Mononuclear cell (primary cell): ENCODE data around the gene HMCN2. TPM values are rescaled to one million over a fixed set of nuclear protein-coding genes. Genes with fewer than 3 reads are reported as not detected.
"Not testable (repeated sequence)": the region's sequence is repeated elsewhere in the genome, so short reads cannot be mapped to it uniquely, and the experiment has no call there.

Experiments used
- H3K27me3 ChIP-seq: 2 replicates; pipeline ENCODE4 v1.6.0; 2011; ENCODE audit warnings: low read length, control low read depth; ENCODE audit not compliant: insufficient read depth
- H3K4me1 ChIP-seq: 2 replicates; pipeline ENCODE4 v1.5.1; 2011; ENCODE audit warnings: mild to moderate bottlenecking, low read length, control low read depth; ENCODE audit not compliant: insufficient read depth
- H3K4me3 ChIP-seq: 2 replicates; pipeline ENCODE4 v1.5.1; 2011; ENCODE audit warnings: mild to moderate bottlenecking, low read length, moderate library complexity
- H3K9me3 ChIP-seq: 2 replicates; pipeline ENCODE4 v1.5.1; 2011; ENCODE audit warnings: low read depth, mild to moderate bottlenecking, control low read depth, low read length
- total RNA-seq: library from RNA; depleted of rRNA; stranded (reverse); fragments of >200 nt; gene quantifications from one replicate; pipeline ENCODE4 v1.2.3, GENCODE V29; 2012

Gene HMCN2
- total RNA-seq, 1 donor, result not detected

GRCh38 chr9:130331061-130331460 lies 65.5 kb downstream of the HMCN2 start:
- no peaks in the 10 kb centered on the region for H3K27me3 ChIP-seq
- no peak overlapping the region for H3K4me3 ChIP-seq

DNA sequence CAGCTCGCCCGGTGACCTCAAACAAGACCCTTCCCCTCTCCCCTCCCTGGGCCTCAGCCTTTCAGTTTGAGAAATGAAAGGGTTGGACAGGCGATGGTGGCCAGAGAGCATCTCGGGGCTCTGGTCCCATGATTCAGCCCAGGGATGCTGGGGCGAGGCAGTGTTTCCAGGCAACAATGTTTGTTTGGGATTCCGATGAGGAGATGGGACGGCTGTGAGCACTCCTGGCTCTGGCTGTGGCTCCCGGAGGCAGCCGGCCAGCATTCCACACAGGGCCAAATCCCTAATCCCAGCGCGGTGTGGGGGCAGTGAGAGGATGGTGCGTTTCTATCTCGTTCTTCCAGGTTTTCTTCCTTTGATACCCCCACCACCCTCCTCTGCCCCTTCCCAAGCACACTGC lies 66.0 kb downstream of the HMCN2 start:
- Histone ChIP-seq H3K27me3 (no peaks in the 10 kb centered on the region), H3K9me3 (no peaks in the 10 kb centered on the region), H3K4me1 (no peaks in the 10 kb centered on the region), H3K4me3 (no peak overlapping the region)

More at GRCh38 chr9:130331061-130331460, 65.5 kb downstream of the HMCN2 start:
- no peaks in the 10 kb centered on the region for H3K4me1 ChIP-seq
- no peaks in the 10 kb centered on the region for H3K9me3 ChIP-seq

DNA sequence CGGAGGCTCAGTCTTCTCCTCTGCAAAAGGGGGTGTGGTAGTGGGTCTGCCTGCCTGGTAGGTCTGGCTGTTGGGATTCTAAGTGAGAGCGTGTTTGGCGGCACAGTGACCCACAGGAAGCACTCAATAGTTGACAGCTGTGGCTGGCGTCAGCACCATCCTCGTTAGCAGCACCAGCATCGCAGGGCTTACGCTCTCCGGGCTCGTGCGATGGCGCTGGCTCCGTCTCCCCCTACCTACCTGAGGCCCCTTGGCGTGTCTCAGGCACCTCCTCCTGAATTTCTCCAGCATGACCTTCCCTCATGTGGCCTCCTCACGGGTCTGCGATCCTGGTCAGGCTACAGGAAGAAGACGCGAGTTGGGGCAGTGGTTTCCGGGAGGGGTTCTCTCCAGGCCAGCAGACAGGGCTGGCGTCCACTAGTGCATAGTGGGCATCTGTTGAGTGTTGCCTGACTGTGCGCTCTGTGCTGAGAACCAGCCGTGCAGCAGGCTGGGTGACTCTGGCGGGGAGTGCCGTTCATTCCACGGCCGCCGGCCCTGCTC lies 66.9 kb downstream of the HMCN2 start:
- no peak overlapping the region for H3K4me3 ChIP-seq
- no peaks in the 10 kb centered on the region for H3K9me3 ChIP-seq
- H3K27me3 ChIP-seq, result no peaks in the 10 kb centered on the region
- H3K4me1 ChIP-seq, result no peaks in the 10 kb centered on the region

GRCh38 chr9:130333041-130333711 lies 67.6 kb downstream of the HMCN2 start:
- no peaks in the 10 kb centered on the region for H3K9me3 ChIP-seq
- no peaks in the 10 kb centered on the region for H3K4me1 ChIP-seq
- H3K27me3 ChIP-seq, result no peaks in the 10 kb centered on the region
- no peak overlapping the region for H3K4me3 ChIP-seq

DNA sequence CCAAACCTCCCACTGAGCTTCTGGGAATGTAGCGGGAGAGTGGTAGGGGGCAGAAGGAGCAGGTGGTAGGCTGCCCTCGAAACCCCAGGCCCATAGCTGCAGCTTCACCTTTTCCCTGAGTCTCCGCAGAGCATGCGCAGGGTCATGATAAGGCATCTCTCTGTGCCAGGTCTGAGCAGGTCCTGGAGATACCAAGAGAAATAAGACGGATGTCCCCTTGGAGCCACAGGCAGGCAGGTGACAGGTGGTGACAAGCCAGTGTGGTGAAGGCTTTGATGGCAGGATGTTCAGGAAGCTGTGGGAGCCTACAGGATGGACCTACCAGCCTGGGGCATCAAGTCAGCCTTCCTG lies 68.1 kb downstream of the HMCN2 start:
- no peaks in the 10 kb centered on the region for H3K9me3 ChIP-seq
- no peak overlapping the region for H3K4me3 ChIP-seq
- H3K27me3 ChIP-seq, result no peaks in the 10 kb centered on the region
- H3K4me1 ChIP-seq, result no peaks in the 10 kb centered on the region

DNA sequence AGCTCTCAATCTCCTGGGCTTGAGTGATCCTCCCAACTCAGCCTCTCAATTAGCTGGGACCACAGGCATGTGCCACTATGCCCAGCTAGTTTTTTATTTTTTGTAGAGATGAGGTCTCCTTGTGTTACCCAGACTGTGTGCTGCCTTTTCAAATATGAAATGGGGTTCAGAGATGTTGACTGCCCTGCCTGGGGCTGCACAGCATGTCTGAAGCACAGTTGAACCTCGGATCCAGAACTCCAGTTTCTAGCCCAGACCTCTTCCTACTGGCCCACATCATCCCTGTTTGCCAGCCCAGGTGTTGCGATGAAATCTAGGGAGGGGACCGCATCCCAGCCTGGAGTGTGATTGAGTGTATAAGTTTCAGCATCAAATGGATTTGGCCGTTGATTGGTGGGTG lies 69.4 kb downstream of the HMCN2 start:
- Histone ChIP-seq H3K4me3 (no peak overlapping the region), H3K27me3 (no peaks in the 10 kb centered on the region), H3K4me1 (no peaks in the 10 kb centered on the region), H3K9me3 (no peaks in the 10 kb centered on the region)

DNA sequence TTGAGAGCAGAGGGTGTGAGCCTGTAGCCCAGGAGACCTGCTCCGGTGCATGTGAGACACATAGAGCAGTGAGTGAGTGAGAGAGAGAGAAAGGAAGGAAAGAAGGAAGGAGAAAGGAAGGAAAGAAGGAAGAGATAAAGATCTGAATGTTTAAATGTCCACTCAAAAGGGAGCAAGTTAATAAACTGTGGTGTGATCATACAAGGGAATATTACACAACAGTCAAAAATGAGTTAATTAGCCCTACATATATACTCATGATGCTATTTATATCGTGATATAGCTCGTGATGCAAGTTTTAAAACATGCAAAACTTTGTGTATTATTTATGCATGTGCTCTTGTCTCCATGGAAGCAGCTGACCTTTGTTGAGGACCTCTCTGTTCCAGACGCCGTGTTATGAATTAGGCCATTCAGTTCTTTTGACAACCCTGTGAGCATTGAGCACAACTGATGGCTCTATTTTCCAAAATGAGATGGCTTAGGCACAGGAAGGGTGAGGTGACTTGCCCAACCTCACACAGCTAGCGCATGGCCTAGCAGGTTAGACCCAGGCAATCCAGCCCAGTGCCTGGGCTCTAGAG lies 70.6 kb downstream of the HMCN2 start:
- Histone ChIP-seq H3K9me3 (no peaks in the 10 kb centered on the region), H3K27me3 (no peaks in the 10 kb centered on the region)

DNA sequence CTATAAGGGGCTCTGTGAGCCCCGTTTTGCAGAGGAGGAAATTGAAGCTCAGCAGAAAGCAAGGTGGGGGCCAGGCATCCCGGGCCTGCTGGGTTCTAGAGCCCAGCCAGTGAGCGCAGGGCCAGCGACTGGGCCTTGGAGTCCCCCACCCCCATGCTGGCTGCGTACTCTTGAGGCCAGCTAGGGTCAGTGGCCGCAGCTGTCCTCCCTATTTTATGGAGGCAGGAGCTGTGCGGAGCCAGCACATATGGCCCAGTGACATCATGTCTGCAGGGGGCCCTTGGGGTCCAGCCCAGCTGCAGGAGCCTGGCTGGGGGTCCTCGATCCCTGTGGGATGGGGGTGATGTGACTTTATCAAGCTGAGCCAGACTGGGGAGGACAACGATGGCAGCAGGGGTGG lies 71.3 kb downstream of the HMCN2 start:
- no peaks in the 10 kb centered on the region for H3K4me1 ChIP-seq
- H3K4me3 ChIP-seq, result no peak overlapping the region
- H3K27me3 ChIP-seq, result no peaks in the 10 kb centered on the region
- H3K9me3 ChIP-seq, result no peaks in the 10 kb centered on the region

More for the DNA sequence above, 70.6 kb downstream of the HMCN2 start:
- no peaks in the 10 kb centered on the region for H3K4me1 ChIP-seq
- no peak overlapping the region for H3K4me3 ChIP-seq

GRCh38 chr9:130337318-130337717 lies 71.8 kb downstream of the HMCN2 start:
- no peaks in the 10 kb centered on the region for H3K9me3 ChIP-seq
- H3K27me3 ChIP-seq, result no peaks in the 10 kb centered on the region
- H3K4me3 ChIP-seq, result no peak overlapping the region
- H3K4me1 ChIP-seq, result no peaks in the 10 kb centered on the region

DNA sequence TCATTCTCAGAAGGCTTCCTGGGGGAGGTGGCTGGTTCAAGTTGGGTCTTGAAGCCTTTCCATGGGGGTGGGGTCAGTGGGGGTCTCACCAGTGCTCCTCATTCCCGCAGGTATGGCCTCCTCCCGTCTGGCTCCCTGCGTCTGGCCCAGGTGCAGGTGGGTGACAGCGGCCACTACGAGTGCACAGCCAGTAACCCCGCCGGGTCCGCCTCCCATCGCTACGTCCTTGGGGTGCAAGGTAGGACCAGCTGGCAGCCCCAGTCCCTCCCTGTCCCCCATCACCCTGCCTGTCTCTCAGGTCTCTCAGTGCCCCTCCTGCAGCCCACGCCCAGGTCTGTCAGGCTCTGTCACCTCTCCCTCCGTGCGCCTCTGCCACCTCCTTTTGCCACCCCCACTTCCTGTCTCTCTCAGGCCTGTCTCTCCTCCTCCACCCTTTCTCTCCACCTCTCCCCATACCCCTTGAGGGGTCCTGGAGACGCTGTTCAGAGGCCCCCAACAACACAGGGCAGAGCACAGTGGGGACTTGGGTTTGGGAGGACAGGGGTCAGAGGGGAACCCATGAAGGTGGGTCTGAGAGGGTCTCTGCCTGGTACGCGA lies 72.3 kb downstream of the HMCN2 start:
- Histone ChIP-seq H3K27me3 (no peaks in the 10 kb centered on the region), H3K4me3 (no peak overlapping the region), H3K9me3 (no peaks in the 10 kb centered on the region), H3K4me1 (no peaks in the 10 kb centered on the region)

GRCh38 chr9:130338891-130339290 lies 73.3 kb downstream of the HMCN2 start:
- not testable (repeated sequence) for H3K4me1 ChIP-seq, H3K27me3 ChIP-seq, H3K4me3 ChIP-seq, H3K9me3 ChIP-seq

DNA sequence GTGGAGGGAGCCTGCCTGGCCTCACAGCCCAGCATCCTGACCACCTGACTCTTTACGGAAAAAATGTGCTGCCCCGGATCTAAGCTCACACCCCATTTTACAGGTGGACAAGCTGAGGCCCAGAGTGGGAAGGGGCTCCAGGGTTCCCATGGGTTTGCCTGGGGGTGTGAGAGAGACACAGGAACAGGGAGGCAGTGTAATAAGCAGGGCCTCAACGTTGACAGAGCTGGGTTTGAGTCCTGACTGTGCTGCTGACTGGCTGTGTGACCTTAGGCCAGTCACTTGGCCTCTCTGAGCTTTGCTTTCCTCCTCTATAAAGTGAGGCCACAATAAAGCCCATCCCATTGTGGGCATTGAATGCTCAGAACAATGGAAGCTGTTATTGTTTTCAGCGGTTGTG lies 73.7 kb downstream of the HMCN2 start:
- no peaks in the 10 kb centered on the region for H3K9me3 ChIP-seq
- no peaks in the 10 kb centered on the region for H3K4me1 ChIP-seq
- no peaks in the 10 kb centered on the region for H3K27me3 ChIP-seq
- no peak overlapping the region for H3K4me3 ChIP-seq

DNA sequence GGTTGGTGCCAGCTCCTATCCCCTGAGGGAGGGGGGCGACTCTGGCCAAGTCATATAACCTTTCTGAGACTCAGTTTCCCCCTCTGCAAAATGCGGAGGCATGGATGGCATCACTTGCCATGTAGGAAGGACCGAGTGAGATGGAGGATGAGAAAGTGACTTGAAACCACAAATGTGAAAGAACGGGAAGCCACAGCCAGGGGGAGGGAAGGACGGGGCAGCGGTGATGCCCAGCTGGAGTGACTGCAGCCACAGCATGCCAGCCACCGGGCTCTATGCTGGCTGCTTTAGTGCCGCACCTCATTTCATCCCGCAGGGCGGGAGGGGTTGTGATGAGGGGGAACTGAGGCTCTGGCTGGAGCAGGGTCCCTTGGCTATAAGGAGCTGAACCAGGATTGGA lies 74.5 kb downstream of the HMCN2 start:
- Histone ChIP-seq H3K4me3 (no peak overlapping the region), H3K27me3 (no peaks in the 10 kb centered on the region), H3K4me1 (no peaks in the 10 kb centered on the region), H3K9me3 (no peaks in the 10 kb centered on the region)

GRCh38 chr9:130340557-130340956 lies 75.0 kb downstream of the HMCN2 start:
- H3K9me3 ChIP-seq, H3K27me3 ChIP-seq, H3K4me3 ChIP-seq, H3K4me1 ChIP-seq: not testable (repeated sequence)

DNA sequence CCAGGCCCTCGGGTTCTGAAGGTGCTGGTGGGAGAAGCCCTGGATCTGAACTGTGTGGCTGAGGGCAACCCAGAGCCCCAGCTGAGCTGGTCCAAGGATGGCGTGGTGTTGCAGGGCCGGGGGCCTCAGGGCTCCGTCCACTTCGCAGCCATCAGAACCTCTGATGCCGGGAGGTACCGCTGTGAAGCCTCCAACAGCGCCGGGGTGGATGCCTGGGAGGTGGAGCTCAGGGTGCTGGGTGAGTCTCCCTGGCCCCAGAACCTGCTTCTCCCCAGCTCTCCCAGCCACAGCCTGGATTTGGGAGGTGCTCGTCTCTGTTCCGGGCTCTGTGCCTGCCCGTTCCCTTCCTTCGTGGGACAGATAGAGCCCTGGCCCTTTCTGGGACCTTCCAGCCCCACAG lies 75.6 kb downstream of the HMCN2 start:
- Histone ChIP-seq H3K27me3 (no peaks in the 10 kb centered on the region), H3K4me1 (no peaks in the 10 kb centered on the region), H3K4me3 (no peak overlapping the region), H3K9me3 (no peaks in the 10 kb centered on the region)
